ENCODE data around the gene ARL11.

GRCh38 chr13:49669735-49670309 lies 41.5 kb downstream of the ARL11 start:
- no peak for TF ChIP-seq GATA2 (IDR thresholded peaks at IDR 0.05; ENCODE audit: low read depth, low read length)
- TF ChIP-seq GATA3 (IDR thresholded peaks at IDR 0.05; ENCODE audit: low read depth, low read length) = no peak
